Measurements from ENCODE around the gene SYNPR. TPM values are rescaled to one million over a fixed set of nuclear protein-coding genes. Genes with fewer than 3 reads are reported as not detected.

The SYNPR gene
- total RNA-seq, 2 experiments from 2014 or later: not detected

- no TSS peak for BruUV-seq (replicated peaks)
- Histone ChIP-seq H3K79me2 (ENCODE audit: insufficient read depth, low read depth, low read length) (no peaks in the 10 kb centered on the region), H3K9me2 (ENCODE audit: insufficient read depth, low read length) (no peaks in the 10 kb centered on the region), H4K20me1 (ENCODE audit: insufficient read depth, low read length) (no peaks in the 10 kb centered on the region), H3K27ac (ENCODE audit: low read depth, low read length, poor library complexity, severe bottlenecking) (no peak overlapping the region), H3K36me3 (ENCODE audit: insufficient read depth, low read length) (no peaks in the 10 kb centered on the region), H2AFZ (ENCODE audit: low read length) (no peak overlapping the region), H3K9me3 (ENCODE audit: low read length) (no peaks in the 10 kb centered on the region), H3K4me2 (ENCODE audit: low read length) (no peak overlapping the region), H3K4me3 (ENCODE audit: low read depth, low read length, poor library complexity, severe bottlenecking) (no peak overlapping the region), H3K4me1 (ENCODE audit: insufficient read depth, low read length, poor library complexity, severe bottlenecking) (no peaks in the 10 kb centered on the region)
- intact Hi-C loops (cut with micrococcal nuclease; ENCODE audit: unreplicated experiment): no loop called here
- ChIA-PET CTCF (ENCODE audit: unreplicated experiment) (no interaction called here), POLR2A (no interaction called here)
- no peak for DNase-seq (ENCODE audit: low spot score)
- TF ChIP-seq, protein P1, sequence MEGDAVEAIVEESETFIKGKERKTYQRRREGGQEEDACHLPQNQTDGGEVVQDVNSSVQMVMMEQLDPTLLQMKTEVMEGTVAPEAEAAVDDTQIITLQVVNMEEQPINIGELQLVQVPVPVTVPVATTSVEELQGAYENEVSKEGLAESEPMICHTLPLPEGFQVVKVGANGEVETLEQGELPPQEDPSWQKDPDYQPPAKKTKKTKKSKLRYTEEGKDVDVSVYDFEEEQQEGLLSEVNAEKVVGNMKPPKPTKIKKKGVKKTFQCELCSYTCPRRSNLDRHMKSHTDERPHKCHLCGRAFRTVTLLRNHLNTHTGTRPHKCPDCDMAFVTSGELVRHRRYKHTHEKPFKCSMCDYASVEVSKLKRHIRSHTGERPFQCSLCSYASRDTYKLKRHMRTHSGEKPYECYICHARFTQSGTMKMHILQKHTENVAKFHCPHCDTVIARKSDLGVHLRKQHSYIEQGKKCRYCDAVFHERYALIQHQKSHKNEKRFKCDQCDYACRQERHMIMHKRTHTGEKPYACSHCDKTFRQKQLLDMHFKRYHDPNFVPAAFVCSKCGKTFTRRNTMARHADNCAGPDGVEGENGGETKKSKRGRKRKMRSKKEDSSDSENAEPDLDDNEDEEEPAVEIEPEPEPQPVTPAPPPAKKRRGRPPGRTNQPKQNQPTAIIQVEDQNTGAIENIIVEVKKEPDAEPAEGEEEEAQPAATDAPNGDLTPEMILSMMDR (conservative IDR thresholded peaks at IDR 0.05; ENCODE audit: low read length): no peak
- no peak for TF ChIP-seq EZH2phosphoT487 (IDR thresholded peaks at IDR 0.05; ENCODE audit: borderline replicate concordance, low read depth, low read length)
Observed at GRCh38 chr3:63656786-63657185, 378.7 kb downstream of the SYNPR start.

GRCh38 chr3:63661242-63661641 is 383.1 kb downstream of the SYNPR start:
- H3K4me3 ChIP-seq (ENCODE audit: low read depth, low read length, poor library complexity, severe bottlenecking): no peak overlapping the region
- ChIA-PET POLR2A (interaction anchor here (0.6 kb wide), 1 partner anchor 341 kb away, joined by 4 read pairs; no protein-coding TSS in a partner anchor), CTCF (ENCODE audit: unreplicated experiment) (interaction anchor here (0.5 kb wide), 1 partner anchor 1170 kb away, joined by 3 read pairs; no protein-coding TSS in a partner anchor)
- no peaks in the 10 kb centered on the region for H3K9me2 ChIP-seq (ENCODE audit: insufficient read depth, low read length)
- intact Hi-C loops (cut with micrococcal nuclease; ENCODE audit: unreplicated experiment): no loop called here
- no peak overlapping the region for H3K27ac ChIP-seq (ENCODE audit: low read depth, low read length, poor library complexity, severe bottlenecking)
- no TSS peak for BruUV-seq (replicated peaks)
- no peaks in the 10 kb centered on the region for H3K36me3 ChIP-seq (ENCODE audit: insufficient read depth, low read length)
- H3K4me1 ChIP-seq (ENCODE audit: insufficient read depth, low read length, poor library complexity, severe bottlenecking): no peaks in the 10 kb centered on the region
- no peaks in the 10 kb centered on the region for H3K79me2 ChIP-seq (ENCODE audit: insufficient read depth, low read depth, low read length)
- no peak overlapping the region for H2AFZ ChIP-seq (ENCODE audit: low read length)
- no peak overlapping the region for H3K4me2 ChIP-seq (ENCODE audit: low read length)
- DNase-seq (ENCODE audit: low spot score): peak; percentile 8
- no peaks in the 10 kb centered on the region for H3K9me3 ChIP-seq (ENCODE audit: low read length)
- no peaks in the 10 kb centered on the region for H4K20me1 ChIP-seq (ENCODE audit: insufficient read depth, low read length)
- TF ChIP-seq EZH2phosphoT487 (IDR thresholded peaks at IDR 0.05; ENCODE audit: borderline replicate concordance, low read depth, low read length): no peak
- TF ChIP-seq, protein P1 (conservative IDR thresholded peaks at IDR 0.05; ENCODE audit: low read length): peak; percentile 56; the same call in 1 of the 2 replicates

DNA sequence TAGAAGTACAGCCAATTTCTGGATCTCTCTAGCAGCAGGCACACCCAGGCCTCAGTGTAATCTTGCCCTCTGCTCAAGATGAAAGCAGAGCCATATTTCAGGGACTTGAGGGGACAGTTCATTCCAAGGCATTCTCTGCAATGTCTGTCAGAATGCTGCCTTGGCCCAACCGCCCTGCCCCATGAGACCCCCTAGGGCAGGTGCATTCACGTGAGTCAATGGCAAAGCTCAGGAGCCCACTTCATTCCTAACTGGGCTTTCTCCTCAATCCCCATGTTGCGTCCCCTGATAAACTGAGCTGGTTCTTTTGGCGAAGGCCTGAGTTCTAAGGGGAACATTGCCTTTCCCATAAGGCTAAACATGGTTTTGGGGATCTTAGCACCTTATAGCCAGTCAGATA is 383.9 kb downstream of the SYNPR start:
- H3K27ac ChIP-seq (ENCODE audit: low read depth, low read length, poor library complexity, severe bottlenecking): no peak overlapping the region
- no peak for TF ChIP-seq EZH2phosphoT487 (IDR thresholded peaks at IDR 0.05; ENCODE audit: borderline replicate concordance, low read depth, low read length)
- TF ChIP-seq, protein P1 (conservative IDR thresholded peaks at IDR 0.05; ENCODE audit: low read length): no peak
- H3K36me3 ChIP-seq (ENCODE audit: insufficient read depth, low read length): no peaks in the 10 kb centered on the region
- BruUV-seq (replicated peaks): no TSS peak
- no peak for DNase-seq (ENCODE audit: low spot score)
- ChIA-PET POLR2A (interaction anchor here (0.6 kb wide), 1 partner anchor 341 kb away, joined by 4 read pairs; no protein-coding TSS in a partner anchor), CTCF (ENCODE audit: unreplicated experiment) (no interaction called here)
- no peaks in the 10 kb centered on the region for H3K9me3 ChIP-seq (ENCODE audit: low read length)
- H3K4me2 ChIP-seq (ENCODE audit: low read length): no peak overlapping the region
- intact Hi-C loops (cut with micrococcal nuclease; ENCODE audit: unreplicated experiment): no loop called here
- H4K20me1 ChIP-seq (ENCODE audit: insufficient read depth, low read length): no peaks in the 10 kb centered on the region
- no peaks in the 10 kb centered on the region for H3K9me2 ChIP-seq (ENCODE audit: insufficient read depth, low read length)
- H3K4me1 ChIP-seq (ENCODE audit: insufficient read depth, low read length, poor library complexity, severe bottlenecking): no peaks in the 10 kb centered on the region
- no peaks in the 10 kb centered on the region for H3K79me2 ChIP-seq (ENCODE audit: insufficient read depth, low read depth, low read length)
- no peak overlapping the region for H2AFZ ChIP-seq (ENCODE audit: low read length)
- no peak overlapping the region for H3K4me3 ChIP-seq (ENCODE audit: low read depth, low read length, poor library complexity, severe bottlenecking)

Measured in OCI-LY7 (cell line).